HEK293 (cell line): ENCODE measurements around the gene SYNGR3.

Source experiments
- CTCF ChIA-PET: fragments of 350-600 bp; formaldehyde crosslinking; extraction: SDS; loops from one replicate; lab custom pipeline; 2021; ENCODE audit warnings: antibody characterized with exemption; lab: Yijun Ruan, JAX
- POLR2A ChIA-PET: fragments of 300-600 bp; formaldehyde crosslinking; extraction: SDS; loops from one replicate; lab custom pipeline; 2020; ENCODE audit warnings: antibody characterized with exemption, inconsistent platforms; lab: Yijun Ruan, JAX
- H3K27ac ChIP-seq: fragments of 200-500 bp; sonication (Bioruptor generic); 2 replicates; pipeline ENCODE4 v1.5.1; 2014; ENCODE audit warnings: low read depth, low read length, control low read depth, inconsistent platforms; ENCODE audit errors: extremely low read depth
- H3K36me3 ChIP-seq, 2 experiments: fragments of 200-500 bp in 1 of 2; sonication (Bioruptor generic) in 1 of 2; 1 replicate in 1 of 2; 2 replicates in 1 of 2; pipeline ENCODE4 v1.5.1; 2014 to 2017; ENCODE audit warnings: inconsistent platforms in 2 of 2, low read length in 2 of 2; ENCODE audit not compliant: control insufficient read depth in 2 of 2, insufficient read depth in 1 of 2
- H3K4me1 ChIP-seq: fragments of 200-500 bp; sonication (Bioruptor generic); 2 replicates; pipeline ENCODE4 v1.5.1; 2014; ENCODE audit warnings: mild to moderate bottlenecking, low read length, inconsistent platforms; ENCODE audit not compliant: control insufficient read depth, insufficient read depth
- H3K4me3 ChIP-seq: 2 replicates; pipeline ENCODE4 v1.5.1; 2011; ENCODE audit warnings: low read depth, mild to moderate bottlenecking, control low read depth, low read length, moderate library complexity
- H3K9me3 ChIP-seq: fragments of 200-500 bp; sonication (Bioruptor generic); 2 replicates; pipeline ENCODE4 v1.5.1; 2014; ENCODE audit warnings: low read depth, low read length, inconsistent platforms; ENCODE audit not compliant: control insufficient read depth, insufficient read depth
- GFI1B ChIP-seq: fragments of 450-650 bp; formaldehyde crosslinking; IDR thresholded peaks from 2 replicates; pipeline ENCODE4 v1.5.1; 2016; ENCODE audit warnings: missing biosample characterization, missing genetic modification characterization
- GLIS2 ChIP-seq: fragments of 450-650 bp; formaldehyde crosslinking; IDR thresholded peaks from 2 replicates; pipeline ENCODE4 v1.5.1; 2016; ENCODE audit warnings: missing biosample characterization, missing genetic modification characterization
- SALL2 ChIP-seq: fragments of 450-650 bp; formaldehyde crosslinking; IDR thresholded peaks from 2 replicates; pipeline ENCODE4 v1.5.0; 2017; ENCODE audit warnings: missing biosample characterization, mild to moderate bottlenecking, missing genetic modification characterization, borderline replicate concordance
- TRIM28 ChIP-seq: IDR thresholded peaks from 2 replicates; pipeline ENCODE4 v1.6.1; 2011; ENCODE audit warnings: low read length, control low read depth, borderline replicate concordance
- ZBTB8A ChIP-seq: fragments of 450-650 bp; formaldehyde crosslinking; IDR thresholded peaks from 2 replicates; pipeline ENCODE4 v1.5.1; 2016; ENCODE audit warnings: missing biosample characterization, missing genetic modification characterization
- ZNF596 ChIP-seq: fragments of 450-650 bp; IDR thresholded peaks from 2 replicates; pipeline ENCODE4 v1.5.0; 2018; ENCODE audit warnings: missing biosample characterization, mild to moderate bottlenecking, missing genetic modification characterization, moderate library complexity
- ZNF660 ChIP-seq: fragments of 450-650 bp; IDR thresholded peaks from 2 replicates; pipeline ENCODE4 v1.5.1; 2018; ENCODE audit warnings: missing biosample characterization, mild to moderate bottlenecking, missing genetic modification characterization
- ZNF701 ChIP-seq: fragments of 450-650 bp; formaldehyde crosslinking; IDR thresholded peaks from 2 replicates; pipeline ENCODE4 v1.5.1; 2016; ENCODE audit warnings: missing biosample characterization, missing genetic modification characterization
- ZNF707 ChIP-seq: fragments of 450-650 bp; formaldehyde crosslinking; IDR thresholded peaks from 2 replicates; pipeline ENCODE4 v1.5.1; 2016; ENCODE audit warnings: missing biosample characterization, missing genetic modification characterization
- ZXDB ChIP-seq: fragments of 450-650 bp; formaldehyde crosslinking; IDR thresholded peaks from 2 replicates; pipeline ENCODE4 v1.5.1; 2016; ENCODE audit warnings: missing biosample characterization, missing genetic modification characterization
- TF ChIP-seq, protein P1 (sequence below): fragments of 450-650 bp; formaldehyde crosslinking; conservative IDR thresholded peaks from 2 replicates; pipeline ENCODE4 v1.5.1; 2016; ENCODE audit warnings: low read depth, missing biosample characterization, missing genetic modification characterization
- TF ChIP-seq, protein P2 (sequence below): fragments of 450-650 bp; formaldehyde crosslinking; IDR thresholded peaks from 2 replicates; pipeline ENCODE4 v1.5.1; 2016; ENCODE audit warnings: missing biosample characterization, missing genetic modification characterization
- TF ChIP-seq, protein P3 (sequence below): fragments of 450-650 bp; formaldehyde crosslinking; IDR thresholded peaks from 2 replicates; pipeline ENCODE4 v1.5.1; 2017; ENCODE audit warnings: missing biosample characterization, missing genetic modification characterization
- TF ChIP-seq, protein P4 (sequence below): fragments of 450-650 bp; formaldehyde crosslinking; IDR thresholded peaks from 2 replicates; pipeline ENCODE4 v1.5.1; 2016; ENCODE audit warnings: missing biosample characterization, missing genetic modification characterization, low read depth
- TF ChIP-seq, protein P5 (sequence below): fragments of 450-650 bp; formaldehyde crosslinking; IDR thresholded peaks from 2 replicates; pipeline ENCODE4 v1.5.1; 2016; ENCODE audit warnings: missing biosample characterization, missing genetic modification characterization

The SYNGR3 gene

DNA sequence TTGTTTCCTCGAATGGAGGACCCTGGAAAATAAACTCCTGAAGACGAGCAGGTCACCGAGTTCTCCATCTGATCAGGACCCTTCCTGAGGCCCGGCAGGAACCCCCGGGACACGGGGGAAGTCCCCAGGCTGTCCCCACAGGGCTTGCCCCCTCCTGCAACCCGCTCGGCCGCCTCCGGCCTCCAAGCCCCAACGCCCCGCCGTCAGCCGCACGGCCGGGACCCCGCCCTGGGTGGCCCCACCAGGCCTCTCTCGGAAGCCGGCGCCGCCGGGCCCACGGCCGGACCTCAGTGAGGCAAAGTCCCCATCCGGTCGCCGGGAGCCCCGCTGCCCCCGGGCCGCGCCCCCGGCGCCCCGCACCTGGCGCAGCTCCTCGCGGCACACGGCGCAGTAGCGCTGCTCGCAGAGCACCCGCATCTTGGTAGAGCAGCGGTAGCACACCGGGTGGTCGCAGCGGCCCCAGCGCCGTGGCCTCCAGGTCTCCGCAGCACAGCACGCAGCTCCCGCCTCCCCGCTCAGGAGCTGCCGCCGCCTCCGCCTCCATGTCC is 19.5 kb downstream of the SYNGR3 start:
- Histone ChIP-seq H3K4me1 (peaks cover 26% of the 10 kb centered on the region), H3K36me3 (peaks cover 0 to 27% of the 10 kb centered on the region in 2 experiments; a peak in 1 of 3 replicates)
- TF ChIP-seq ZNF701 (tag by site-specific recombination) (no peak), SALL2 (no peak), TRIM28 (no peak), GLIS2 (tag by site-specific recombination) (peak; percentile 46; the same call in 1 of the 2 replicates), ZNF660 (tag by site-specific recombination) (peak; percentile 8; the same call in 1 of the 2 replicates), ZNF707 (no peak), ZXDB (tag by site-specific recombination) (0 out of 2 replicates have a peak, but pooled peaks have one; percentile 11), ZNF596 (tag by site-specific recombination) (0 out of 2 replicates have a peak, but pooled peaks have one; percentile 7), GFI1B (tag by site-specific recombination) (no peak), ZBTB8A (tag by site-specific recombination) (peak; percentile 13; the same call in 1 of the 2 replicates)
- TF ChIP-seq, protein P1, sequence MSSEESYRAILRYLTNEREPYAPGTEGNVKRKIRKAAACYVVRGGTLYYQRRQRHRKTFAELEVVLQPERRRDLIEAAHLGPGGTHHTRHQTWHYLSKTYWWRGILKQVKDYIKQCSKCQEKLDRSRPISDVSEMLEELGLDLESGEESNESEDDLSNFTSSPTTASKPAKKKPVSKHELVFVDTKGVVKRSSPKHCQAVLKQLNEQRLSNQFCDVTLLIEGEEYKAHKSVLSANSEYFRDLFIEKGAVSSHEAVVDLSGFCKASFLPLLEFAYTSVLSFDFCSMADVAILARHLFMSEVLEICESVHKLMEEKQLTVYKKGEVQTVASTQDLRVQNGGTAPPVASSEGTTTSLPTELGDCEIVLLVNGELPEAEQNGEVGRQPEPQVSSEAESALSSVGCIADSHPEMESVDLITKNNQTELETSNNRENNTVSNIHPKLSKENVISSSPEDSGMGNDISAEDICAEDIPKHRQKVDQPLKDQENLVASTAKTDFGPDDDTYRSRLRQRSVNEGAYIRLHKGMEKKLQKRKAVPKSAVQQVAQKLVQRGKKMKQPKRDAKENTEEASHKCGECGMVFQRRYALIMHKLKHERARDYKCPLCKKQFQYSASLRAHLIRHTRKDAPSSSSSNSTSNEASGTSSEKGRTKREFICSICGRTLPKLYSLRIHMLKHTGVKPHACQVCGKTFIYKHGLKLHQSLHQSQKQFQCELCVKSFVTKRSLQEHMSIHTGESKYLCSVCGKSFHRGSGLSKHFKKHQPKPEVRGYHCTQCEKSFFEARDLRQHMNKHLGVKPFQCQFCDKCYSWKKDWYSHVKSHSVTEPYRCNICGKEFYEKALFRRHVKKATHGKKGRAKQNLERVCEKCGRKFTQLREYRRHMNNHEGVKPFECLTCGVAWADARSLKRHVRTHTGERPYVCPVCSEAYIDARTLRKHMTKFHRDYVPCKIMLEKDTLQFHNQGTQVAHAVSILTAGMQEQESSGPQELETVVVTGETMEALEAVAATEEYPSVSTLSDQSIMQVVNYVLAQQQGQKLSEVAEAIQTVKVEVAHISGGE (tag by site-specific recombination), result peak; percentile 34; the same call in 1 of the 2 replicates
- TF ChIP-seq, protein P2, sequence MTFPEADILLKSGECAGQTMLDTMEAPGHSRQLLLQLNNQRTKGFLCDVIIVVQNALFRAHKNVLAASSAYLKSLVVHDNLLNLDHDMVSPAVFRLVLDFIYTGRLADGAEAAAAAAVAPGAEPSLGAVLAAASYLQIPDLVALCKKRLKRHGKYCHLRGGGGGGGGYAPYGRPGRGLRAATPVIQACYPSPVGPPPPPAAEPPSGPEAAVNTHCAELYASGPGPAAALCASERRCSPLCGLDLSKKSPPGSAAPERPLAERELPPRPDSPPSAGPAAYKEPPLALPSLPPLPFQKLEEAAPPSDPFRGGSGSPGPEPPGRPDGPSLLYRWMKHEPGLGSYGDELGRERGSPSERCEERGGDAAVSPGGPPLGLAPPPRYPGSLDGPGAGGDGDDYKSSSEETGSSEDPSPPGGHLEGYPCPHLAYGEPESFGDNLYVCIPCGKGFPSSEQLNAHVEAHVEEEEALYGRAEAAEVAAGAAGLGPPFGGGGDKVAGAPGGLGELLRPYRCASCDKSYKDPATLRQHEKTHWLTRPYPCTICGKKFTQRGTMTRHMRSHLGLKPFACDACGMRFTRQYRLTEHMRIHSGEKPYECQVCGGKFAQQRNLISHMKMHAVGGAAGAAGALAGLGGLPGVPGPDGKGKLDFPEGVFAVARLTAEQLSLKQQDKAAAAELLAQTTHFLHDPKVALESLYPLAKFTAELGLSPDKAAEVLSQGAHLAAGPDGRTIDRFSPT, result no peak
- TF ChIP-seq, protein P3, sequence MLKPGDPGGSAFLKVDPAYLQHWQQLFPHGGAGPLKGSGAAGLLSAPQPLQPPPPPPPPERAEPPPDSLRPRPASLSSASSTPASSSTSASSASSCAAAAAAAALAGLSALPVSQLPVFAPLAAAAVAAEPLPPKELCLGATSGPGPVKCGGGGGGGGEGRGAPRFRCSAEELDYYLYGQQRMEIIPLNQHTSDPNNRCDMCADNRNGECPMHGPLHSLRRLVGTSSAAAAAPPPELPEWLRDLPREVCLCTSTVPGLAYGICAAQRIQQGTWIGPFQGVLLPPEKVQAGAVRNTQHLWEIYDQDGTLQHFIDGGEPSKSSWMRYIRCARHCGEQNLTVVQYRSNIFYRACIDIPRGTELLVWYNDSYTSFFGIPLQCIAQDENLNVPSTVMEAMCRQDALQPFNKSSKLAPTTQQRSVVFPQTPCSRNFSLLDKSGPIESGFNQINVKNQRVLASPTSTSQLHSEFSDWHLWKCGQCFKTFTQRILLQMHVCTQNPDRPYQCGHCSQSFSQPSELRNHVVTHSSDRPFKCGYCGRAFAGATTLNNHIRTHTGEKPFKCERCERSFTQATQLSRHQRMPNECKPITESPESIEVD (tag by site-specific recombination), result no peak
- TF ChIP-seq, protein P4, sequence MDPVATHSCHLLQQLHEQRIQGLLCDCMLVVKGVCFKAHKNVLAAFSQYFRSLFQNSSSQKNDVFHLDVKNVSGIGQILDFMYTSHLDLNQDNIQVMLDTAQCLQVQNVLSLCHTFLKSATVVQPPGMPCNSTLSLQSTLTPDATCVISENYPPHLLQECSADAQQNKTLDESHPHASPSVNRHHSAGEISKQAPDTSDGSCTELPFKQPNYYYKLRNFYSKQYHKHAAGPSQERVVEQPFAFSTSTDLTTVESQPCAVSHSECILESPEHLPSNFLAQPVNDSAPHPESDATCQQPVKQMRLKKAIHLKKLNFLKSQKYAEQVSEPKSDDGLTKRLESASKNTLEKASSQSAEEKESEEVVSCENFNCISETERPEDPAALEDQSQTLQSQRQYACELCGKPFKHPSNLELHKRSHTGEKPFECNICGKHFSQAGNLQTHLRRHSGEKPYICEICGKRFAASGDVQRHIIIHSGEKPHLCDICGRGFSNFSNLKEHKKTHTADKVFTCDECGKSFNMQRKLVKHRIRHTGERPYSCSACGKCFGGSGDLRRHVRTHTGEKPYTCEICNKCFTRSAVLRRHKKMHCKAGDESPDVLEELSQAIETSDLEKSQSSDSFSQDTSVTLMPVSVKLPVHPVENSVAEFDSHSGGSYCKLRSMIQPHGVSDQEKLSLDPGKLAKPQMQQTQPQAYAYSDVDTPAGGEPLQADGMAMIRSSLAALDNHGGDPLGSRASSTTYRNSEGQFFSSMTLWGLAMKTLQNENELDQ (tag by site-specific recombination), result no peak
- TF ChIP-seq, protein P5, sequence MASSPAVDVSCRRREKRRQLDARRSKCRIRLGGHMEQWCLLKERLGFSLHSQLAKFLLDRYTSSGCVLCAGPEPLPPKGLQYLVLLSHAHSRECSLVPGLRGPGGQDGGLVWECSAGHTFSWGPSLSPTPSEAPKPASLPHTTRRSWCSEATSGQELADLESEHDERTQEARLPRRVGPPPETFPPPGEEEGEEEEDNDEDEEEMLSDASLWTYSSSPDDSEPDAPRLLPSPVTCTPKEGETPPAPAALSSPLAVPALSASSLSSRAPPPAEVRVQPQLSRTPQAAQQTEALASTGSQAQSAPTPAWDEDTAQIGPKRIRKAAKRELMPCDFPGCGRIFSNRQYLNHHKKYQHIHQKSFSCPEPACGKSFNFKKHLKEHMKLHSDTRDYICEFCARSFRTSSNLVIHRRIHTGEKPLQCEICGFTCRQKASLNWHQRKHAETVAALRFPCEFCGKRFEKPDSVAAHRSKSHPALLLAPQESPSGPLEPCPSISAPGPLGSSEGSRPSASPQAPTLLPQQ (tag by site-specific recombination), result peak; percentile 19; the same call in 1 of the 2 replicates
- TF ChIP-seq, all 188 proteins: peak for 7
- Histone ChIP-seq H3K27ac (peak overlapping the region; percentile 97), H3K9me3 (no peaks in the 10 kb centered on the region), H3K4me3 (peak overlapping the region; percentile 75)
- ChIA-PET POLR2A (interaction anchor here (0.6 to 2.7 kb wide), 4 partner anchors 22 to 227 kb away, joined by 3 to 17 read pairs (median 4); partner anchors contain the start of genes NUBP2, SPSB3 and TRAF7), CTCF (interaction anchor here (0.6 to 1.8 kb wide), 3 partner anchors 13 to 131 kb away, joined by 4 to 7 read pairs (median 6); no protein-coding TSS in a partner anchor)
